GM23248 (cell line): ENCODE results near the gene CSRP2. TPM values are rescaled to one million over a fixed set of nuclear protein-coding genes. Genes with fewer than 3 reads are reported as not detected.

Experiments used
- DNase-seq: peaks from one replicate; pipeline ENCODE4 v3.0.0-alpha.2; 2015
- H2AFZ ChIP-seq: fragments of 200-600 bp; sonication (generic); 2 replicates; pipeline ENCODE4 v1.6.1; 2016; ENCODE audit warnings: antibody characterized with exemption
- H3F3A ChIP-seq: fragments of 200-600 bp; sonication (generic); 2 replicates; pipeline ENCODE4 v1.6.1; 2016; ENCODE audit warnings: mild to moderate bottlenecking, antibody characterized with exemption, mixed run types; ENCODE audit not compliant: insufficient read depth
- H3K27ac ChIP-seq: fragments of 200-600 bp; sonication (generic); 2 replicates; pipeline ENCODE4 v1.5.1; 2016; ENCODE audit warnings: mild to moderate bottlenecking
- H3K27me3 ChIP-seq: fragments of 200-600 bp; sonication (generic); replicated peaks from 2 replicates; pipeline ENCODE4 v1.6.1; 2016; ENCODE audit warnings: mild to moderate bottlenecking; ENCODE audit not compliant: insufficient read depth
- H3K36me3 ChIP-seq: fragments of 200-600 bp; sonication (generic); 2 replicates; pipeline ENCODE4 v1.6.1; 2016; ENCODE audit warnings: low read depth, mild to moderate bottlenecking
- H3K4me1 ChIP-seq: fragments of 200-600 bp; sonication (generic); 2 replicates; pipeline ENCODE4 v1.6.1; 2016; ENCODE audit warnings: mild to moderate bottlenecking; ENCODE audit not compliant: insufficient read depth
- H3K4me2 ChIP-seq: fragments of 200-600 bp; sonication (generic); one replicate; pipeline ENCODE4 v1.6.1; 2016; ENCODE audit warnings: mild to moderate bottlenecking; ENCODE audit not compliant: unreplicated experiment
- H3K4me3 ChIP-seq: fragments of 200-600 bp; sonication (generic); 2 replicates; pipeline ENCODE4 v1.5.1; 2016; ENCODE audit warnings: mild to moderate bottlenecking
- H3K79me2 ChIP-seq: fragments of 200-600 bp; sonication (generic); 2 replicates; pipeline ENCODE4 v1.6.1; 2016; ENCODE audit warnings: mild to moderate bottlenecking; ENCODE audit not compliant: insufficient read depth
- H3K9ac ChIP-seq: fragments of 200-600 bp; sonication (generic); 2 replicates; pipeline ENCODE4 v1.6.1; 2016; ENCODE audit warnings: mild to moderate bottlenecking
- H3K9me2 ChIP-seq: fragments of 200-600 bp; sonication (generic); 2 replicates; pipeline ENCODE4 v1.6.1; 2016; ENCODE audit warnings: mixed run types, mild to moderate bottlenecking, moderate library complexity; ENCODE audit not compliant: insufficient read depth
- H3K9me3 ChIP-seq: fragments of 200-600 bp; sonication (generic); one replicate; pipeline ENCODE4 v1.6.1; 2017; ENCODE audit warnings: low read depth
- H4K20me1 ChIP-seq: fragments of 200-600 bp; sonication (generic); 2 replicates; pipeline ENCODE4 v1.6.0; 2016; ENCODE audit not compliant: insufficient read depth
- EZH2 ChIP-seq: fragments of 200-600 bp; sonication (generic); IDR thresholded peaks from 2 replicates; pipeline ENCODE4 v1.6.1; 2018; ENCODE audit warnings: antibody characterized with exemption, mild to moderate bottlenecking; ENCODE audit not compliant: insufficient read depth, poor library complexity, severe bottlenecking
- EZH2phosphoT487 ChIP-seq: fragments of 200-600 bp; sonication (generic); IDR thresholded peaks from 2 replicates; pipeline ENCODE4 v1.6.1; 2018; ENCODE audit warnings: antibody characterized with exemption, moderate library complexity, mild to moderate bottlenecking, low read depth; ENCODE audit not compliant: insufficient read depth
- WGBS, 2 experiments: methylation state at CpG; one replicate each; pipeline ENCODE4 v1.1.6; 2015 to 2017; ENCODE audit warnings: low lambda C conversion rate in 2 of 2, low coverage in 1 of 2; ENCODE audit errors: missing lambda C conversion rate in 2 of 2; 5-methylcytosine and 5-hydroxymethylcytosine counted together
- in situ Hi-C: fragments of 300-500 bp; cut with MboI; formaldehyde crosslinking; loops from 2 replicates; pipeline ENCODE4 v1.15.0; 2020
- polyA plus RNA-seq: library from polyadenylated mRNA; unstranded; fragments of >200 nt; fragmentation: Nextera tagmentation; extraction: Ambion mirVana; gene quantifications from 2 replicates; pipeline ENCODE4 v1.2.1, GENCODE V29; 2016
- total RNA-seq: library from RNA; depleted of rRNA; stranded (reverse); fragments of >200 nt; shearing (Covaris generic); gene quantifications from 2 replicates; pipeline ENCODE4 v1.2.3, GENCODE V29; 2014

CSRP2 gene
- total and polyA plus RNA-seq, 2 experiments from 2014 or later, result 53.0 to 80.5 TPM

GRCh38 chr12:76908303-76909017, 29.6 kb upstream of the CSRP2 start:
- no peaks in the 10 kb centered on the region for H3K27me3 ChIP-seq
- H2AFZ ChIP-seq, result no peak overlapping the region
- 28 to 55% methylated on average over 4 to 6 of the region's 6 CpGs for WGBS, 2 experiments
- no peak for DNase-seq
- no peaks in the 10 kb centered on the region for H3K36me3 ChIP-seq
- no peak overlapping the region for H3K4me2 ChIP-seq
- no peaks in the 10 kb centered on the region for H3K4me1 ChIP-seq
- H3K9me2 ChIP-seq, result no peaks in the 10 kb centered on the region
- H4K20me1 ChIP-seq, result no peaks in the 10 kb centered on the region
- H3K4me3 ChIP-seq, result no peak overlapping the region
- TF ChIP-seq EZH2 (no peak), EZH2phosphoT487 (no peak)
- H3K79me2 ChIP-seq, result no peaks in the 10 kb centered on the region
- no peak overlapping the region for H3K9ac ChIP-seq
- H3F3A ChIP-seq, result no peaks in the 10 kb centered on the region
- H3K27ac ChIP-seq, result no peak overlapping the region
- in situ Hi-C loops, result no loop called here
- no peaks in the 10 kb centered on the region for H3K9me3 ChIP-seq

GRCh38 chr12:76901628-76902380, 23.0 kb upstream of the CSRP2 start:
- H3K9me2 ChIP-seq, result no peaks in the 10 kb centered on the region
- H3K27me3 ChIP-seq, result no peaks in the 10 kb centered on the region
- no peak overlapping the region for H2AFZ ChIP-seq
- no peaks in the 10 kb centered on the region for H3K4me1 ChIP-seq
- H3K4me2 ChIP-seq, result no peak overlapping the region
- H3K79me2 ChIP-seq, result no peaks in the 10 kb centered on the region
- in situ Hi-C loops, result no loop called here
- no peak overlapping the region for H3K9ac ChIP-seq
- H4K20me1 ChIP-seq, result no peaks in the 10 kb centered on the region
- no peaks in the 10 kb centered on the region for H3K36me3 ChIP-seq
- TF ChIP-seq EZH2phosphoT487 (no peak), EZH2 (no peak)
- no peak overlapping the region for H3K27ac ChIP-seq
- no peak overlapping the region for H3K4me3 ChIP-seq
- no peak for DNase-seq
- no peaks in the 10 kb centered on the region for H3F3A ChIP-seq
- no peaks in the 10 kb centered on the region for H3K9me3 ChIP-seq
- 67 to 69% methylated on average over 4 of the region's 4 CpGs for WGBS, 2 experiments

GRCh38 chr12:76899522-76899921, 20.7 kb upstream of the CSRP2 start:
- H3K27ac ChIP-seq, result no peak overlapping the region
- H3K4me2 ChIP-seq, result no peak overlapping the region
- no peaks in the 10 kb centered on the region for H3K36me3 ChIP-seq
- WGBS, 2 experiments, result 91 to 98% methylated on average over 2 of the region's 2 CpGs
- no peak for DNase-seq
- H3K9me3 ChIP-seq, result peaks cover under 1% of the 10 kb centered on the region
- no peak overlapping the region for H3K4me3 ChIP-seq
- no peaks in the 10 kb centered on the region for H3F3A ChIP-seq
- in situ Hi-C loops, result no loop called here
- no peak overlapping the region for H2AFZ ChIP-seq
- TF ChIP-seq EZH2, result no peak
- TF ChIP-seq EZH2phosphoT487, result no peak
- H3K27me3 ChIP-seq, result no peaks in the 10 kb centered on the region
- no peaks in the 10 kb centered on the region for H3K4me1 ChIP-seq
- H3K9ac ChIP-seq, result no peak overlapping the region
- no peaks in the 10 kb centered on the region for H4K20me1 ChIP-seq
- H3K9me2 ChIP-seq, result no peaks in the 10 kb centered on the region
- no peaks in the 10 kb centered on the region for H3K79me2 ChIP-seq

GRCh38 chr12:76898442-76898841, 19.6 kb upstream of the CSRP2 start:
- no peaks in the 10 kb centered on the region for H3K4me1 ChIP-seq
- peaks cover 7% of the 10 kb centered on the region for H3K9me3 ChIP-seq
- no peak for TF ChIP-seq EZH2phosphoT487
- no peak for TF ChIP-seq EZH2
- no peak overlapping the region for H2AFZ ChIP-seq
- no peaks in the 10 kb centered on the region for H3K36me3 ChIP-seq
- in situ Hi-C loops, result no loop called here
- no peaks in the 10 kb centered on the region for H3F3A ChIP-seq
- no peak overlapping the region for H3K27ac ChIP-seq
- H3K79me2 ChIP-seq, result no peaks in the 10 kb centered on the region
- no peaks in the 10 kb centered on the region for H3K27me3 ChIP-seq
- DNase-seq, result no peak
- 54 to 73% methylated on average over 1 of the region's 1 CpG for WGBS, 2 experiments
- no peaks in the 10 kb centered on the region for H3K9me2 ChIP-seq
- H3K9ac ChIP-seq, result no peak overlapping the region
- H3K4me3 ChIP-seq, result no peak overlapping the region
- no peak overlapping the region for H3K4me2 ChIP-seq
- H4K20me1 ChIP-seq, result no peaks in the 10 kb centered on the region
